HepG2 (cell line): ENCODE measurements around the gene SERINC4. TPM values are rescaled to one million over a fixed set of nuclear protein-coding genes. Genes with fewer than 3 reads are reported as not detected.

Experiments used
- ATF4 ChIP-seq, 2 experiments: fragments of 450-650 bp in 1 of 2; sonication (generic) in 1 of 2; formaldehyde crosslinking; IDR thresholded peaks; 2 replicates each; pipeline versions ENCODE4 v1.5.0 to v1.8.0; 2020 to 2022; ENCODE audit warnings: mild to moderate bottlenecking in 1 of 2, missing genetic modification reagents in 1 of 2
- CBFB ChIP-seq: sonication (generic); formaldehyde crosslinking; IDR thresholded peaks from 2 replicates; pipeline ENCODE4 v1.4.0; 2020; ENCODE audit warnings: missing genetic modification reagents
- HMGXB3 ChIP-seq: sonication (generic); formaldehyde crosslinking; IDR thresholded peaks from 2 replicates; pipeline ENCODE4 v1.4.0; 2020; ENCODE audit warnings: missing genetic modification reagents, borderline replicate concordance
- HNRNPH1 ChIP-seq: fragments of 200-400 bp; formaldehyde crosslinking; optimal IDR thresholded peaks from 2 replicates; pipeline ENCODE3; 2017; ENCODE audit warnings: mild to moderate bottlenecking, low read depth, low read length
- KLF12 ChIP-seq: sonication (generic); formaldehyde crosslinking; IDR thresholded peaks from 2 replicates; pipeline ENCODE4 v1.4.0; 2020; ENCODE audit warnings: missing genetic modification reagents, borderline replicate concordance
- MBNL3 ChIP-seq: fragments of 250-450 bp; sonication (Bioruptor Pico); conservative IDR thresholded peaks from 2 replicates; pipeline ENCODE4 v1.8.0; 2022; ENCODE audit warnings: mild to moderate bottlenecking, inconsistent platforms
- NFAT5 ChIP-seq: sonication (generic); formaldehyde crosslinking; IDR thresholded peaks from 2 replicates; pipeline ENCODE4 v1.4.0; 2020; ENCODE audit warnings: missing genetic modification reagents
- POLR2AphosphoS2 ChIP-seq: IDR thresholded peaks from 2 replicates; pipeline ENCODE4 v1.6.1; 2011; ENCODE audit warnings: low read depth, low read length, improper control_type of control experiment
- SP1 ChIP-seq, 2 experiments: fragments of 450-650 bp in 1 of 2; sonication (generic) in 1 of 2; formaldehyde crosslinking in 1 of 2; IDR thresholded peaks; 2 replicates each; pipeline versions ENCODE4 v1.4.0 to v1.6.1; 2016 to 2020; ENCODE audit warnings: missing genetic modification reagents in 1 of 2
- SP140L ChIP-seq: sonication (generic); formaldehyde crosslinking; IDR thresholded peaks from 2 replicates; pipeline ENCODE4 v1.4.0; 2020; ENCODE audit warnings: missing genetic modification reagents, borderline replicate concordance
- SP2 ChIP-seq: sonication (generic); formaldehyde crosslinking; IDR thresholded peaks from 2 replicates; pipeline ENCODE4 v1.5.1; 2020; ENCODE audit warnings: mild to moderate bottlenecking, missing genetic modification reagents
- ZIK1 ChIP-seq: sonication (generic); formaldehyde crosslinking; IDR thresholded peaks from 2 replicates; pipeline ENCODE4 v1.5.0; 2020; ENCODE audit warnings: mild to moderate bottlenecking, low read depth, missing genetic modification reagents, borderline replicate concordance
- ZNF451 ChIP-seq: sonication (generic); formaldehyde crosslinking; IDR thresholded peaks from 2 replicates; pipeline ENCODE4 v1.5.0; 2020; ENCODE audit warnings: mild to moderate bottlenecking, missing genetic modification reagents
- ZNF644 ChIP-seq: IDR thresholded peaks from 2 replicates; pipeline ENCODE4 v1.6.1; 2016; ENCODE audit warnings: low read depth
- polyA plus RNA-seq, 8 experiments: library from polyadenylated mRNA; depleted of rRNA in 3 of 8; stranded (reverse) in 7 of 8; unstranded in 1 of 8; fragments of >200 nt; fragmentation: Illumina TruSeq in 4 of 8; extraction: Trizol in 4 of 8; gene quantifications; 2 replicates each; pipeline versions ENCODE4 v1.2.1 to v1.2.3, GENCODE V29; 2011 to 2016; ENCODE audit warnings: low read depth in 4 of 8, missing spikeins in 1 of 8, mixed read lengths in 1 of 8; ENCODE audit not compliant: insufficient read depth in 1 of 8
- total RNA-seq, 5 experiments: library from RNA; depleted of rRNA; stranded (reverse); fragments of >200 nt; fragmentation: Illumina TruSeq; extraction: Trizol; gene quantifications; 2 replicates each; pipeline ENCODE4 v1.2.3, GENCODE V29; 2016; ENCODE audit warnings: low read depth in 1 of 5

SERINC4 gene
- total and polyA plus RNA-seq, 2 of the 13 experiments (the other 11 are each of a cell fraction or from before 2014, with no cell fraction given) = not detected

GRCh38 chr15:43800286-43801141 is 494 bp upstream of the SERINC4 start, which contains the start of gene HYPK (continued):
- 0 out of 2 replicates have a peak, but pooled peaks have one; percentile 48 for TF ChIP-seq HMGXB3 (CRISPR knock-in tag)
- TF ChIP-seq SP140L (CRISPR knock-in tag) = 0 out of 2 replicates have a peak, but pooled peaks have one; percentile 31
- TF ChIP-seq SP1 (IDR thresholded peaks at IDR 0.05) = no peak
- TF ChIP-seq SP1 (CRISPR knock-in tag; IDR thresholded peaks at IDR 0.05) = peak; percentile 65
- TF ChIP-seq ZNF644 (CRISPR knock-in tag) = 0 out of 2 replicates have a peak, but pooled peaks have one; percentile 20
- TF ChIP-seq HNRNPH1 = no peak
- 0 out of 2 replicates have a peak, but pooled peaks have one; percentile 39 for TF ChIP-seq CBFB
- no peak for TF ChIP-seq MBNL3
- TF ChIP-seq POLR2AphosphoS2 = peak; percentile 84; the same call in 1 of the 2 replicates
- no peak for TF ChIP-seq KLF12 (CRISPR knock-in tag)
- TF ChIP-seq ZIK1 (CRISPR knock-in tag) = no peak
- TF ChIP-seq NFAT5 (CRISPR knock-in tag) = no peak
- TF ChIP-seq ZNF451 (CRISPR knock-in tag) = no peak
- peak; percentile 68 for TF ChIP-seq SP2 (CRISPR knock-in tag)
- peak in 1 of 2 experiments; percentile 45; a peak in 1 of 4 replicates for TF ChIP-seq ATF4 (CRISPR knock-in tag; IDR thresholded peaks at IDR 0.05)
